Testis (tissue), 3 donors: ENCODE results near the gene CHST9. TPM values are rescaled to one million over a fixed set of nuclear protein-coding genes. Genes with fewer than 3 reads are reported as not detected.
A peak's percentile ranks its signal among the peaks of the same experiment; 100 is the strongest.

ENCODE experiments used
- DNase-seq: peaks from one replicate; pipeline ENCODE4 v3.0.0-alpha.2; 2019
- H3K27ac ChIP-seq, 2 donors: fragments of 200-600 bp; sonication (generic); one replicate each; pipeline ENCODE4 v1.5.1; 2019
- H3K27me3 ChIP-seq: fragments of 200-600 bp; sonication (generic); one replicate; pipeline ENCODE4 v1.5.1; 2019
- H3K36me3 ChIP-seq: fragments of 200-600 bp; sonication (generic); one replicate; pipeline ENCODE4 v1.5.1; 2017; ENCODE audit warnings: low read depth; ENCODE audit errors: missing control alignments
- H3K4me1 ChIP-seq: fragments of 200-600 bp; sonication (generic); one replicate; pipeline ENCODE4 v1.5.1; 2019
- H3K4me3 ChIP-seq, 2 donors: fragments of 200-600 bp; sonication (generic); one replicate each; pipeline ENCODE4 v1.5.1; 2017 to 2019
- H3K9me3 ChIP-seq: fragments of 200-600 bp; sonication (generic); one replicate; pipeline ENCODE4 v1.5.1; 2017
- POLR2A ChIP-seq: fragments of 450-650 bp; IDR thresholded peaks from one replicate; pipeline ENCODE4 v1.6.1; 2017; ENCODE audit warnings: antibody characterized with exemption, mild to moderate bottlenecking, moderate library complexity
- WGBS, 2 donors: methylation state at CpG; one replicate each; pipeline ENCODE4 v1.1.5; 2018; 5-methylcytosine and 5-hydroxymethylcytosine counted together
- intact Hi-C: fragments of 100-400 bp; cut with DNase I; formaldehyde crosslinking; loops from one replicate; pipeline ENCODE4 v1.15.1; 2023; ENCODE audit warnings: low total_unique reads
- polyA plus RNA-seq: library from polyadenylated mRNA; stranded (reverse); fragments of 350-450 nt; fragmentation: Illumina TruSeq; extraction: RNeasy Lipid Tissue Mini Kit (QIAGEN cat#74804); gene quantifications from one replicate; pipeline ENCODE4 v1.2.3, GENCODE V29; 2014; ENCODE audit warnings: low read depth, low replicate concordance; ENCODE audit not compliant: insufficient read depth
- total RNA-seq, 2 donors: library from RNA; depleted of rRNA; stranded (reverse); fragments of >200 nt; gene quantifications; one replicate each; pipeline ENCODE4 v1.2.3, GENCODE V29; 2016
- TF ChIP-seq, protein P1 (sequence below), 3 experiments: fragments of 450-650 bp in 2 of 3; fragments of 200-600 bp in 1 of 3; sonication (generic) in 1 of 3; IDR thresholded peaks; one replicate each; pipeline ENCODE4 v1.5.1; 2016 to 2019; ENCODE audit warnings: antibody characterized with exemption in 3 of 3, mild to moderate bottlenecking in 2 of 3, moderate library complexity in 1 of 3

Gene CHST9
- total and polyA plus RNA-seq, 3 donors from 2014 or later, result 9.6 to 25.5 (median 20.9) TPM

DNA sequence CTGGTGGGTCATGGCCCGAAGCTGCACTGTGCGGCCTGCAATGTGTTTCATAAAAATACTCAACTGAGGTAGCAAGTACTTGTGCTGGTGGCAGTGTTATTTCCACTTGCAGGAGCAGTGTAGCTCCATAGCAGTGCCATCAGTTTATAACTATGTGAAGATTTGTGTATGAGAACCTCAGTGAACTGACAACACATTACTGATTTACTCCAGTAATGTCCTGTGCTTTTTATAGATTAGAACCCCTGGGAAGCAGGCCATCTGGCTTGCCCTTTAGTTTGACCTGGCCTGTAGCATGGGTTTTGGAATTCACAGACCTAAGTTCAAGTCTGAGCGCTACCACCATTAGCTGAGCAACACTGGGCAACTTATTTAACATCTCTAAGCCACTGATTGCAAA lies 219.9 kb downstream of the CHST9 start:
- H3K9me3 ChIP-seq, result no peaks in the 10 kb centered on the region
- 64 to 65% methylated on average over 3 of the region's 3 CpGs for WGBS, 2 donors
- DNase-seq, result peak; percentile 23
- no peaks in the 10 kb centered on the region for H3K4me1 ChIP-seq
- no peak overlapping the region for H3K27ac ChIP-seq
- no peak overlapping the region for H3K4me3 ChIP-seq
- intact Hi-C loops, result no loop called here
- no peak for TF ChIP-seq POLR2A
- TF ChIP-seq, protein P1, sequence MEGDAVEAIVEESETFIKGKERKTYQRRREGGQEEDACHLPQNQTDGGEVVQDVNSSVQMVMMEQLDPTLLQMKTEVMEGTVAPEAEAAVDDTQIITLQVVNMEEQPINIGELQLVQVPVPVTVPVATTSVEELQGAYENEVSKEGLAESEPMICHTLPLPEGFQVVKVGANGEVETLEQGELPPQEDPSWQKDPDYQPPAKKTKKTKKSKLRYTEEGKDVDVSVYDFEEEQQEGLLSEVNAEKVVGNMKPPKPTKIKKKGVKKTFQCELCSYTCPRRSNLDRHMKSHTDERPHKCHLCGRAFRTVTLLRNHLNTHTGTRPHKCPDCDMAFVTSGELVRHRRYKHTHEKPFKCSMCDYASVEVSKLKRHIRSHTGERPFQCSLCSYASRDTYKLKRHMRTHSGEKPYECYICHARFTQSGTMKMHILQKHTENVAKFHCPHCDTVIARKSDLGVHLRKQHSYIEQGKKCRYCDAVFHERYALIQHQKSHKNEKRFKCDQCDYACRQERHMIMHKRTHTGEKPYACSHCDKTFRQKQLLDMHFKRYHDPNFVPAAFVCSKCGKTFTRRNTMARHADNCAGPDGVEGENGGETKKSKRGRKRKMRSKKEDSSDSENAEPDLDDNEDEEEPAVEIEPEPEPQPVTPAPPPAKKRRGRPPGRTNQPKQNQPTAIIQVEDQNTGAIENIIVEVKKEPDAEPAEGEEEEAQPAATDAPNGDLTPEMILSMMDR (IDR thresholded peaks at IDR 0.05), result no peak
- no peaks in the 10 kb centered on the region for H3K36me3 ChIP-seq
- H3K27me3 ChIP-seq, result no peaks in the 10 kb centered on the region

DNA sequence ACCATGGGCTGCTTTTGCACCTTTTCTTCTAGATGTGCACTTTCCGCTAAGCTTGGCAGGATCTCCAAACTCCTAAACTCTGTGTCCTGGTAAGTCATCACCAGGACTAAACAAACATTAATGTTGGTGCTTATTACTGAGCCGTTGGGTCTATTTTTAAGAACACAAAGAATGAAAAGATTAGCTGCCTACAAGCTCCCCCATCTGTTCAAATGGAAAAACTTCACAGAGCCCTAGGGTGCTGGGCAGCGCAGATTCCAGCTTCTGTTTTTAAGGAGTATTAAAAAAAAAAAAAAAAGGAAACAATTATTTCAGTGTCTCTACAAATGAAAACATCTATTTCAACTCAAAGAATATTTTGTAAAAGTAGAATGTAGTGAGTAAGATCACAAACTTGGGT lies 221.8 kb downstream of the CHST9 start:
- intact Hi-C loops, result no loop called here
- no peaks in the 10 kb centered on the region for H3K4me1 ChIP-seq
- no peaks in the 10 kb centered on the region for H3K27me3 ChIP-seq
- no peak overlapping the region for H3K27ac ChIP-seq
- TF ChIP-seq, protein P1 (IDR thresholded peaks at IDR 0.05), result no peak
- TF ChIP-seq POLR2A, result no peak
- no peaks in the 10 kb centered on the region for H3K9me3 ChIP-seq
- WGBS, 2 donors, result 58 to 67% methylated on average over 3 of the region's 3 CpGs
- no peaks in the 10 kb centered on the region for H3K36me3 ChIP-seq
- no peak overlapping the region for H3K4me3 ChIP-seq
- DNase-seq, result no peak

DNA sequence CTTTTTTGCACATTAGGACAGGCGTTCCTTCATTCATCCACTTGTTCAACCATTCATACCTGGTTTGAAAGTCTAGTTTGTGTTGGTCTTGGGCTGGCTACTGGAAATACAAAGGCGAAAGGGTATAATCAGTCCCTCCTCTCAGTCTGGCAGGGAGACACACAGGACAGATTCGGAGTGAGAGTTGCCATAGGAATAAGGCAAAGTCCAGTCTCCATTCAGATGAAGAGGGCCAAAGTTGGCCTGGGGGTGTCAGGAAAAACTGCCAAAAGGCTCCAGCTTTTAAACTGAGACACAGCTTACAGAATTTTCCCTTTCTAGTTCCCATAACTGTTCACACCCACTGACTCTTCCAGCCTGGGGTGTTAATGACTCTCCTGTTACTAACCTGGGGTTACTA lies 223.3 kb downstream of the CHST9 start:
- WGBS, 2 donors, result 94% methylated on average over 3 of the region's 3 CpGs
- Histone ChIP-seq H3K4me1 (no peaks in the 10 kb centered on the region), H3K27me3 (no peaks in the 10 kb centered on the region), H3K4me3 (no peak overlapping the region), H3K36me3 (no peaks in the 10 kb centered on the region), H3K27ac (no peak overlapping the region), H3K9me3 (no peaks in the 10 kb centered on the region)
- DNase-seq, result no peak
- TF ChIP-seq POLR2A, result no peak
- TF ChIP-seq, protein P1 (IDR thresholded peaks at IDR 0.05), result no peak
- intact Hi-C loops, result no loop called here

DNA sequence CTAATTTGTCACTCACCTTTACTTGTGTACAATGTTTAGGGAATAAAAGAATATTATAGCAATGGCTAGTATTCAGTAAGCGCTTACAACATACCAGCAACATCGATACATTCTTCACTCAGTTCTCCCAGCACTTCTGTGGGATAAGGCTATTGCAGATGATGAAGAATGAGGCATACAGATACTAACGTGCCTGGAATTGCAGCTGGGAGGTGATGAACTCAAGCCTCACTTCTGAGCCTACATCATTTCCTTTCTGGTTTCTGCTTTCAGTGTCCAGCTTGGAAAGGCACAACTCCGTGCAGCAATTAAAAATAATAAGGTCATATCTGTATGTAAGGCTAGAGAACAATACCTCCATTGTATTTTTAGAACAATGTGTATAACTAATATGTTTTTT lies 224.2 kb downstream of the CHST9 start:
- DNase-seq, result no peak
- intact Hi-C loops, result no loop called here
- 58 to 63% methylated on average over 4 of the region's 4 CpGs for WGBS, 2 donors

DNA sequence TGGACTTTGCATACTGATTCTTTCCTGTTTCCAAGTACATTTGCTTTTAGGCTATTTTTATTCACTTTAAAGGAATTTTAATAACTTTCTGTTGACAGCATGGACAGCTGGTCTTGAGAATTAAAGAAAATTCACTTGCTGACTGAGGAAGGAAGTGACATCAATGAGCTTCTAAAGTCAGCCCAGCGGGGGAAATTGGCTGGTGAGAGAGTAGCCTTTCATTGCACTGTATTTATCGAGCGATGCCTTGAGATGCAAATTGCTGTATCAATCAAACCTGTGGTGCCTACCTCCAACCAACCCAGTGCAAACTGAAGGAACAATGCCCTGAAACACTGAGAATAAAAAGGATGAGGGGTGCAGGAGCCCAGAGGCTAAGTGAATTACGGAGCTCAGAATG lies 228.2 kb downstream of the CHST9 start:
- WGBS, 2 donors, result 63 to 68% methylated on average over 4 of the region's 4 CpGs
- TF ChIP-seq, protein P1 (IDR thresholded peaks at IDR 0.05), result no peak
- no peak for TF ChIP-seq POLR2A
- no peaks in the 10 kb centered on the region for H3K27me3 ChIP-seq
- H3K9me3 ChIP-seq, result no peaks in the 10 kb centered on the region
- H3K4me3 ChIP-seq, result no peak overlapping the region
- no peaks in the 10 kb centered on the region for H3K4me1 ChIP-seq
- no peak for DNase-seq
- no peak overlapping the region for H3K27ac ChIP-seq
- H3K36me3 ChIP-seq, result no peaks in the 10 kb centered on the region
- intact Hi-C loops, result no loop called here

More for the DNA sequence above, 224.2 kb downstream of the CHST9 start:
- TF ChIP-seq POLR2A, result no peak
- TF ChIP-seq, protein P1 (IDR thresholded peaks at IDR 0.05), result no peak
- no peak overlapping the region for H3K27ac ChIP-seq
- no peaks in the 10 kb centered on the region for H3K27me3 ChIP-seq
- H3K4me1 ChIP-seq, result no peaks in the 10 kb centered on the region
- H3K4me3 ChIP-seq, result no peak overlapping the region
- no peaks in the 10 kb centered on the region for H3K36me3 ChIP-seq
- no peaks in the 10 kb centered on the region for H3K9me3 ChIP-seq
